CD4-positive, alpha-beta T cell treated with Interleukin-15 for 1 hour (primary cell): ENCODE data around the gene NUSAP1.
"Not testable (repeated sequence)": the region's sequence is repeated elsewhere in the genome, so short reads cannot be mapped to it uniquely, and the experiment has no call there.

Experiments
- DNase-seq: peaks from one replicate; pipeline ENCODE4 v3.0.0-alpha.2; 2020

NUSAP1 gene, protein sequence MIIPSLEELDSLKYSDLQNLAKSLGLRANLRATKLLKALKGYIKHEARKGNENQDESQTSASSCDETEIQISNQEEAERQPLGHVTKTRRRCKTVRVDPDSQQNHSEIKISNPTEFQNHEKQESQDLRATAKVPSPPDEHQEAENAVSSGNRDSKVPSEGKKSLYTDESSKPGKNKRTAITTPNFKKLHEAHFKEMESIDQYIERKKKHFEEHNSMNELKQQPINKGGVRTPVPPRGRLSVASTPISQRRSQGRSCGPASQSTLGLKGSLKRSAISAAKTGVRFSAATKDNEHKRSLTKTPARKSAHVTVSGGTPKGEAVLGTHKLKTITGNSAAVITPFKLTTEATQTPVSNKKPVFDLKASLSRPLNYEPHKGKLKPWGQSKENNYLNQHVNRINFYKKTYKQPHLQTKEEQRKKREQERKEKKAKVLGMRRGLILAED

GRCh38 chr15:41332194-41333025 lies at the start of gene NUSAP1, which contains the start of gene OIP5:
NUSAP1 (plus strand) TSS chr15:41332881; CDS start chr15:41332958, 77 bp downstream.
OIP5 (minus strand) TSS chr15:41332591; CDS start chr15:41332561, 30 bp downstream.
- DNase-seq = peak; percentile 99

GRCh38 chr15:41282980-41283652 lies 49.6 kb upstream of the NUSAP1 start:
- DNase-seq = not testable (repeated sequence)

DNA sequence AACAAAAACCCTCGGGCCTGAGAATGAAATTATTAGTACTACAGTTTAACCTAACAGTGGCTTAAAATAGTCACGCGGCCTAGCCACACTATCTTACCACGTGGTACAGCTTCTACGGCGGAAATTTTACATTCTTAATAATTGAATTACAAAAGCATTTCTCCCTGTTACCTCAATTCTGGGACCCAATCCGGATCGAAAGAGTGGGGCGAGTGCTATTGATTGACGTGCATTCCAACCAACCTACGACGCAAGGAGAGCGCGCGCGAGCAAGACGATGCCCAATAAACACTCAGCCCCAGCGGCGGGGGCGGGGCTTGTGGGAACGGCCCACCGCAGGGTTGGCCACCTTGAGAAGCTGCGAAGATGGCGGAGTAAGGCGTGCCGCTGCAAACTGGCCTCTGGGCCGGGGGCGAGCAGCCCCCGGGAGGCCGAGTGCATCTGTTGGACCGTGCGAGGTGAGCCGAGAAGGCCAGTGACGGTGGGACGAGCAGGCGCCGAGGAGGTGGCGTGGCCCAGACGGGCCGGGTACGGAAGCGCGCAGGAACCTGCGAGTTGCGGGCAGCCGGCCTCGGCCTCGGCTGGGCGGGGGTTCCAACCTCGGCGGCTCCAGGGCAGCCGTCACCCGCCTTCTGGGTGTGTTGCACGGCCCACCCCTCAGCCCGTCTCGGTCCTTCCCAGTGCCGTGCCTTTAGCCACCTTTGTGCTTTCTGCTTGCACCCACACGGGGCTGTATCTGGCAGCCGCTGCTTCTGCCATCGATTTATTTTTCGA lies 48.8 kb upstream of the NUSAP1 start:
- DNase-seq = peak; percentile 98

- no peak for DNase-seq
Observed at GRCh38 chr15:41284427-41285177, 48.1 kb upstream of the NUSAP1 start.

DNA sequence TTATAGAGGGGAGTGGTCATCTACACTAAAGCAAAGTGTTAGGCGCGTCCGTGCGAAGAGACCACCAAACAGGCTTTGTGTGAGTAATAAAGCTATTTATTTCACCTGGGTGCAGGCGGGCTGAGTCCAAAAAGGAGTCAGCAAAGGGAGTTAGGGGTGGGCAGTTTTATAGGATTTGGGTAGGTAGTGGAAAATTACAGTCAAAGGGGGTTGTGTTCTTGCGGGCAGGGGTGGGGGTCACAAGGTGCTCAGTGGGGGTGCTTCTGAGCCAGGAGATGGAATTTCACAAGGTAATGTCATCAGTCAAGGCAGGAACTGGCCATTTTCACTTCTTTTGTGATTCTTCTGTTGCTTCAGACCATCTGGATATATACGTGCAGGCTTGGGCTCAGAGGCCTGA lies 47.4 kb upstream of the NUSAP1 start:
- no peak for DNase-seq

DNA sequence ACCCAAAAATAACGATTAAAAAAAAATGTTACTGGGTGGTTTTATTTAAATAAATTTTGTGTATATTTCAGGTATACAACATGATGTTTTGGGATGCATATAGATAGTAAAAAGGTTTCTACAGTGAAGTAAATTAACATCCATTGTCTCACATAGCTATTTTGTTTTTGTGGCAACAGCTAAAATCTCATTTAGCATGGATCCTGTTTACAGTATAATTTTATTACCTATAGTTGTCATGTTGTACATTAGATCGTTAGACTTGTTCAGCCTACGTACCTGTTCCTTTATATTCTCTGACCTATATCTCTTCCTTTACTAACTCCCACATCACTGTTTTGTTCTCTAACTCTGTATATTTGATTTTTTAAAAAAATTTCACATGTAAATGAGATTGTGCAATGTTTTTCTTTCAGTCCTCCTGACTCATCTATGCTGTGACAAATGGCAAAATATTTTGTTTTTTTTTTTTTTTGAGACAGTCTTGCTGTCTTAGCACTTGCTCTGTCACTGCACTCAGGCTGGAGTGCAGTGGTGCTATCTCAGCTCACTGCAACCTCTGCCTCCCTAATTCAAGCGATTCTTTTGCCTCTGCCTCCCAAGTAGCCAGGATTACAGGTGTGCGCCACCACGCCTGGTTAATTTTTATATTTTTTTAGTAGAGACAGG lies 45.9 kb upstream of the NUSAP1 start:
- no peak for DNase-seq

DNA sequence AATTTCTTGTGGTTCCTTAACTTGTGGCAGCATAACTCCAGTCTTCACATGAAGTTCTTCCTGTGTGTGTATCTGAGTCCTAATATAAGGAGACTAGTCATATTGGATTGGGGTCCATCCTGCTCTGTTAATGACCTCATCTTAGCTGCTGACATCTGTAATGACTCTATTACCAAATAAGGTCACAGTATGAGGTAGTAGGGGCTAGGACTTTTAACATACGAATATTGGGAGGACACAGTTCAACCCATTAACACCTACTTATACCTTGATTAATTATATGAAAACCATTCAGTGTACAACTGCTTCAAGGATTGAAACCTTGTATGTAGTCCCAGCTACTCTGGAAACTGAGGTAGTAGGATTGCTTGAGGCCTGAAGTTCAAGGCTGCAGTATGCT lies 44.2 kb upstream of the NUSAP1 start:
- no peak for DNase-seq

DNA sequence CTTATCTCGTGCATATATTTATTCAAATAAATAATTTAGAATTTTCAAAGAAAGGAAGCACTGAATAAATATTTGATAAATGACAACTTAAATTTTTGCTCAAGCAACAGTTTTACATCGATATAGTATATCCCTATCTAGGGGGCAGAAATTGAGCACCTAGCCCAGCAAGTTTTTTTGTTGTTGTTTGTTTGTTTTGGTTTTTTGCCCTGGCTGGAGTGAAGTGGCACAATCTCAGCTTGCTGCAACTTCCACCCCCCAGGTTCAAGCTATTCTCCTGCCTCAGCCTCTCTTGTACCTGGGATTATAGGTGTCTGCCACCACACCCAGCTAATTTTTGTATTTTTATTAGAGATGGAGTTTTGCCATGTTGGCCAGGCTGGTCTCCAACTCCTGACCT lies 42.7 kb upstream of the NUSAP1 start:
- no peak for DNase-seq

DNA sequence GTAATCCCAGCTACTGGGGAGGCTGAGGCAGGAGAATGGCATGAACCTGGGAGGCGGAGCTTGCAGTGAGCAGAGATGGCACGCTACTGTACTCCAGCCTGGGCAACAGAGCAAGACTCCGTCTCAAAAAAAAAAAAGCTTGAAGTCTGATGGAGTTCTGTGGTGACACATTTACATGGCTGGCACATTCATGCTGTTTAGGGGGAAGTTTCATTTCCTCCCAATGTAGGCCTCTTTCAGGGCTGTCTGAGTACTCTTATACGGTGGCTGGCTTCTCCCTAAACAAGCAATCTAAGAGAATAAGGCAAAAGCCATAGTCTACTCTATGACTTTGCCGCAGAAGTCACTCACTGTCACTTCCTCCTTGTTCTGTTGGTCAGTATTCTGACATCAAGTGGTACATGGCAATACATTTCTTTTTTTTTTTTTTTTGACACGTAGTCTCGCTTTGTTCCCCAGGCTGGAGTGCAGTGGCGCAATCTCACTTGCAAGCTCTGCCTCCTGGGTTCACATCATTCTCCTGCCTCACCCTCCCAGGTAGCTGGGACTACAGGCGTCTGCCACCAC lies 41.5 kb upstream of the NUSAP1 start:
- DNase-seq = peak; percentile 61

GRCh38 chr15:41292521-41292920 lies 40.2 kb upstream of the NUSAP1 start:
- DNase-seq = no peak

DNA sequence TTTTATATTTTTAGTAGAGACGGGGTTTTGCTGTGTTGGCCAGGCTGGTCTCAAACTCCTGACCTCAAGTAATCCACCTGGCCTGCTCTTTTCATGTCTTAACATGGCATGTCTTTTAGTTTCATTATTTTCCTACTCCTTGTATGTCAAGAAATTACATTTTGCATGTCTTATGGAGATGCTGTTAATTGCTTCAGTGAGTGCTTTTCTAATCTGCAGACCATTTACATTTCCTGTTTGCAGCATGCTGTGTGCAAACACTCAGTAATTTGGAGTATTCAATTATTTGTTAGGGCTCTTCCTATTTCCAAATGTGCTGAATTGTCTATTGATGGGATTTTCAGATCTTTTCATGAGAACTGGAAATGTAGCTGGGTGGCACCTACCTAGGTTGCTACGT lies 31.5 kb upstream of the NUSAP1 start:
- DNase-seq = not testable (repeated sequence)

- no peak for DNase-seq
Observed at GRCh38 chr15:41301587-41301986, 31.1 kb upstream of the NUSAP1 start.

DNA sequence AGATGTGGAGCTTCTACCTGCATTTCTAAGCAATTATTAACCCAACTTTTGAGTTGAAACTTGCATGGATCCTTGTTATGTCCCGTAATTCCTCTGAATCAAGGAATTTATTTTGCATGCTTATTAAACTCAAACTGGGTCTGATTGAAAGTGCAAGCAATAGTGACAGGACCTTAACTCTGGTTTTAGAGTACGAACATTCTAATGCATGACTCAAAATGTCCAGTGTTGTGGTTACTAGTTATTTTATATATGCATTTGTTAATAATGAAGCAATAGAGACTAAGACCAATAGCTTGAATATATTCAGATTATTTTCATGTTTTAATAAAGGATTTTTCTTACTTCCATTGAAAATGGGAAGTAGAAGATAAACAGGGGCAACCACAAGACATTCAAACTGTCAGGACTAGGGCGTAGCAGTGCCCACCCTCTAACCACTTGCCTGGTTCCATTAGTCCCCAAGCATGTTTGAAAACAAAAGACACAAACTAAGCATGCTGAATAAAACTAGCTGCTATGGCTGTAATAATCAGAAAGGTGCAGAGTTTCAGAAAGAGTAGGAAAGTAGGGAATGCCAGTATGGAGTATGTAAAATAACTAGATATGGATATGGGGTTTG lies 28.4 kb upstream of the NUSAP1 start:
- no peak for DNase-seq

DNA sequence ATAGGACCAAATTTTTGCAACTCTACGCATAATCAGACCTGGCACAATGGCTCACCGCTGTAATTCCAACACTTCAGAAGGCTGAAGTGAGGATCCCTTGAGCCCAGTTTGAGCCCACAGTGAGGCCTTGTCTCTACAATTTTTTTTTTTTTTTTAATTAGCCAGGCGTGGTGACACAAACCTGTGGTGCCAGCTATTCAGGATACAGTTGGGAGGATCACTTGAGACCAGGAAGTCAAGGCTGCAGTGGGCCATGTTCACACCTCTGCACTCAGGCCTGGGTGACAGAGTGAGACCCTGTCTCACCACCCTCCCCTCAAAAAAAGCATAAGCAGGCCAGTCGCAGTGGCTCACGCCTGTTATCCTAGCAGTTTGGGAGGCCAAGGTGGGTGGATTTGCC lies 25.0 kb upstream of the NUSAP1 start:
- DNase-seq = no peak

DNA sequence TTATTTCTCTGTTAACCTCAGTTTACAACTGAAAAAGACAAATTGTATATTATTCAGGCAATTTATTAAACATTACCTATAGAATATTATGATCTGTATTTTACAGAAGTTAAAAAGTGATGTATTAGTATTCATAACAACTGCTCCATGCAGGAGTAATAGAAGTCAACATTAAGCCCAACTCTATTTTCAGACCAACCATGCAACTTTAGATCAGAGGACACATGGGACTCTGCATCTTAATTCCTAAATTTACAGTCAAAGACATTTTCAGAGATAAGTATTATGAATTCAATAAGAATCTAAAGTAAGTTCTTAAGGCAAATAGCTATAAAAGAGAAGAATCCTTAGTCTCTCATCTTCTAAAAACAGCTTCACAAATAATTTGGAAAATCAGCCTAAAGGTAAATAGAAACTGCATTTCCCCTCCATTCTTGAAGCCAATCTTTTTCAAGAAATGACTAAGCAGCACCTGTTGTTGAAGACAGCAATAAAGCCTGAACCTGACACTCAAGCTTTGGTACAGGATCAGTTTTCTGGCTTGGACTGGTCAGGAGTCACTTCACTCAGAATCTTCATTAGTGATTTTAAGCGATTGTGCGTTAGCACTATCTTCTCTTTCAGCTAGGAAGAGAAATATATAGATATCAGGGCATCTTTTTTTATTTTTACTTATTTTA lies 23.3 kb upstream of the NUSAP1 start:
- DNase-seq = no peak

- not testable (repeated sequence) for DNase-seq
Observed at GRCh38 chr15:41320805-41321330, 11.8 kb upstream of the NUSAP1 start.

DNA sequence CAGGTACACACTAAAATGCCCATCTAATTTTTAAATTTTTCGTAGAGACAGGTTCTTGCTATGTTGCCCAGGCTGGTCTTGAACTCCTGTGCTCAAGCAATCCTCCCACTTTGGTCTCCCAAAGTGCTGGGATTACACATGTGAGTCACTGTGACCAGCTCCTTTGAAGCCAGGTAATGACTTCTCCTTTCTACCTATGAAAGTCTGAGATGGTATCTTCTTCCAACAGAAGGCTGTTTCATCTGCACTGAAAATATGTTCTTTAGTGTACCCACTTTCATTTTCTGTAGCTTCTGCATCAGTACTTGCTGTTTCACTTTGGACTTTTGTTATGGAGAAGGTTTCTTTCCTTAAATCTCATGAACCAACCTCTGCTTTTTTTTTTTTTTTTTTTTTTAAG lies 9.1 kb upstream of the NUSAP1 start:
- DNase-seq = no peak

DNA sequence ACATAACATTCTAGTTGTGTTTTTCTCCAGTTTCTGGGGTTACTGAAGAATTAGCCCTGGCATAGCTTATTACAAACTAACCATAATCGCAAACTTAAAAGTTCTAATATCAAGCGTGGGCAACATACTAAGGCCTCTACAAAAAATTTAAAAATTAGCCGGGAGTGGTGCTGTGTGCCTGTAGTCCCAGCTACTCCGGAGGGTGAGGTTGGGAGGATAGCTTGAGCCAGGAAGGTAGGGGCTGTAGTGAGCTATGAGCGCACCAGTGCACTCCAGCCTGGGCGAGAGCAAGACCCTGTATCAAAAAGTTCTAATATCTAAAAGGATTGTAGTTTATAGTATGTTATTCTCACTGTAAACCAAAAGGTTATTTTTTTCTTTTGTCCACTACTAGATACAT lies 1.4 kb upstream of the NUSAP1 start:
- no peak for DNase-seq

GRCh38 chr15:41331833-41332193 lies 868 bp upstream of the NUSAP1 start:
- DNase-seq = no peak
